ENCODE measurements around the gene PEX5L. TPM values are rescaled to one million over a fixed set of nuclear protein-coding genes. Genes with fewer than 3 reads are reported as not detected.

PEX5L gene
- total and polyA plus RNA-seq, 3 donors from 2014 or later: 6.3 to 7.3 (median 6.6) TPM

- intact Hi-C loops (cut with DNase I; ENCODE audit: low total_unique reads): no loop called here
- no peaks in the 10 kb centered on the region for H3K36me3 ChIP-seq (ENCODE audit: low read depth, missing control alignments)
- DNase-seq: no peak
- TF ChIP-seq, protein P1, sequence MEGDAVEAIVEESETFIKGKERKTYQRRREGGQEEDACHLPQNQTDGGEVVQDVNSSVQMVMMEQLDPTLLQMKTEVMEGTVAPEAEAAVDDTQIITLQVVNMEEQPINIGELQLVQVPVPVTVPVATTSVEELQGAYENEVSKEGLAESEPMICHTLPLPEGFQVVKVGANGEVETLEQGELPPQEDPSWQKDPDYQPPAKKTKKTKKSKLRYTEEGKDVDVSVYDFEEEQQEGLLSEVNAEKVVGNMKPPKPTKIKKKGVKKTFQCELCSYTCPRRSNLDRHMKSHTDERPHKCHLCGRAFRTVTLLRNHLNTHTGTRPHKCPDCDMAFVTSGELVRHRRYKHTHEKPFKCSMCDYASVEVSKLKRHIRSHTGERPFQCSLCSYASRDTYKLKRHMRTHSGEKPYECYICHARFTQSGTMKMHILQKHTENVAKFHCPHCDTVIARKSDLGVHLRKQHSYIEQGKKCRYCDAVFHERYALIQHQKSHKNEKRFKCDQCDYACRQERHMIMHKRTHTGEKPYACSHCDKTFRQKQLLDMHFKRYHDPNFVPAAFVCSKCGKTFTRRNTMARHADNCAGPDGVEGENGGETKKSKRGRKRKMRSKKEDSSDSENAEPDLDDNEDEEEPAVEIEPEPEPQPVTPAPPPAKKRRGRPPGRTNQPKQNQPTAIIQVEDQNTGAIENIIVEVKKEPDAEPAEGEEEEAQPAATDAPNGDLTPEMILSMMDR (IDR thresholded peaks at IDR 0.05): no peak
- TF ChIP-seq POLR2A (IDR thresholded peaks at IDR 0.05): no peak
- H3K27ac ChIP-seq: no peak overlapping the region
- no peaks in the 10 kb centered on the region for H3K4me1 ChIP-seq
- WGBS, 2 donors: 83 to 88% methylated on average over 2 of the region's 2 CpGs
- no peaks in the 10 kb centered on the region for H3K27me3 ChIP-seq
- no peak overlapping the region for H3K4me3 ChIP-seq
- no peaks in the 10 kb centered on the region for H3K9me3 ChIP-seq
Observed at GRCh38 chr3:180002006-180002405, 34.7 kb downstream of the PEX5L start.

- Histone ChIP-seq H3K36me3 (ENCODE audit: low read depth, missing control alignments) (no peaks in the 10 kb centered on the region), H3K27me3 (no peaks in the 10 kb centered on the region), H3K27ac (no peak overlapping the region), H3K4me1 (no peaks in the 10 kb centered on the region), H3K4me3 (no peak overlapping the region), H3K9me3 (no peaks in the 10 kb centered on the region)
- intact Hi-C loops (cut with DNase I; ENCODE audit: low total_unique reads): no loop called here
- TF ChIP-seq, protein P1 (IDR thresholded peaks at IDR 0.05): no peak
- TF ChIP-seq POLR2A (IDR thresholded peaks at IDR 0.05): no peak
- WGBS, 2 donors: 76 to 79% methylated on average over 4 of the region's 4 CpGs
- DNase-seq: no peak
Observed at GRCh38 chr3:180000500-180000899, 36.2 kb downstream of the PEX5L start.

GRCh38 chr3:179995406-179995805 lies 41.3 kb downstream of the PEX5L start:
- H3K27me3 ChIP-seq: no peaks in the 10 kb centered on the region
- 75 to 76% methylated on average over 2 of the region's 2 CpGs for WGBS, 2 donors
- no peak overlapping the region for H3K4me3 ChIP-seq
- no peak overlapping the region for H3K27ac ChIP-seq
- no peaks in the 10 kb centered on the region for H3K9me3 ChIP-seq
- no peak for TF ChIP-seq POLR2A (IDR thresholded peaks at IDR 0.05)
- TF ChIP-seq, protein P1 (IDR thresholded peaks at IDR 0.05): no peak
- intact Hi-C loops (cut with DNase I; ENCODE audit: low total_unique reads): no loop called here
- no peaks in the 10 kb centered on the region for H3K4me1 ChIP-seq
- no peak for DNase-seq
- no peaks in the 10 kb centered on the region for H3K36me3 ChIP-seq (ENCODE audit: low read depth, missing control alignments)

DNA sequence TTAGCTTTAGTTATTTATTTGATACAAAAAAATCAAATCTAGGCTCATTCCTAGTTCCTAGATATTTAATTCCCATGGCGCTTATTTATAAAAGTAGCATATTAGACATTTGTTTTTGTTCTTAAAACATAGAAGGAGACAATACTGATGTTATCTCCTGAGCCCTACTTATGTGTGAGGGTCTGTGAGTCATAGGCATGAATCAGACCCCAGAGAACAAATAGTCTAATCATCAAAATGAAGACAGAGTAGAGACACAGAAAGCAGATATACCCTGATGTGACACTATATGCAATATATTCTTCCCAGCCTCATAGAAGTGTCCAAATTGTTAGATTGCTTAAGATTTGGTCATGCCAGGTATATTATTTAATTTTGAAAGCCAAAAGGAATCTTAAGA lies 44.9 kb downstream of the PEX5L start:
- intact Hi-C loops (cut with DNase I; ENCODE audit: low total_unique reads): no loop called here
- 70 to 72% methylated on average over 1 of the region's 1 CpG for WGBS, 2 donors
- no peaks in the 10 kb centered on the region for H3K9me3 ChIP-seq
- H3K27me3 ChIP-seq: no peaks in the 10 kb centered on the region
- no peaks in the 10 kb centered on the region for H3K4me1 ChIP-seq
- DNase-seq: no peak
- H3K4me3 ChIP-seq: no peak overlapping the region
- no peak overlapping the region for H3K27ac ChIP-seq
- TF ChIP-seq POLR2A (IDR thresholded peaks at IDR 0.05): no peak
- TF ChIP-seq, protein P1 (IDR thresholded peaks at IDR 0.05): no peak
- no peaks in the 10 kb centered on the region for H3K36me3 ChIP-seq (ENCODE audit: low read depth, missing control alignments)

DNA sequence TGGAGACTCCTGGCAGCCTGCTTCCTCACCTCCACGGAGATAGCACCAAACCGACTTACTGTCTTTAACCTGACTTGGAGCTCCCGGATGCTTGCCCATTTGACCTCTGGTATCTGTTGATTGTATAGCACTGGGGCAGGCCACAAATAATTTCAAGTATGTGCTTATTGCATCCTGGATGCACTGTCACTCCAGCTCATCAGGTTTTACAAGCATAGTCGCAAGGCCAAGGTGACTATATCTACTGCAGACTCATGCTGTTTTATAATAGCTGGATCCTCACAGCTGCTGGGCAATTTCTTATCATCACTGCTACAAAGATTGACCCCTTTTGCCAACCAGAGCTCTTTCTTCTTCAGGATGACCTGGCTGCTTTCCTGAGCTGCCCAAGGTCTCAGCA lies 45.6 kb downstream of the PEX5L start:
- Histone ChIP-seq H3K27ac (no peak overlapping the region), H3K27me3 (no peaks in the 10 kb centered on the region), H3K4me3 (no peak overlapping the region), H3K9me3 (no peaks in the 10 kb centered on the region), H3K4me1 (no peaks in the 10 kb centered on the region), H3K36me3 (ENCODE audit: low read depth, missing control alignments) (no peaks in the 10 kb centered on the region)
- TF ChIP-seq POLR2A (IDR thresholded peaks at IDR 0.05): no peak
- TF ChIP-seq, protein P1 (IDR thresholded peaks at IDR 0.05): no peak
- intact Hi-C loops (cut with DNase I; ENCODE audit: low total_unique reads): no loop called here
- 64 to 76% methylated on average over 3 to 4 of the region's 4 CpGs for WGBS, 2 donors
- no peak for DNase-seq
